Measurements from ENCODE around the gene SCO2. TPM values are rescaled to one million over a fixed set of nuclear protein-coding genes. Genes with fewer than 3 reads are reported as not detected.
"Not testable (repeated sequence)": the region's sequence is repeated elsewhere in the genome, so short reads cannot be mapped to it uniquely, and the experiment has no call there.

Gene SCO2
- total and polyA plus RNA-seq, 9 of the 15 experiments (the other 6 are each of a cell fraction or from before 2014, with no cell fraction given), result 0.34 to 4.0 (median 1.1) TPM; not detected in 3

DNA sequence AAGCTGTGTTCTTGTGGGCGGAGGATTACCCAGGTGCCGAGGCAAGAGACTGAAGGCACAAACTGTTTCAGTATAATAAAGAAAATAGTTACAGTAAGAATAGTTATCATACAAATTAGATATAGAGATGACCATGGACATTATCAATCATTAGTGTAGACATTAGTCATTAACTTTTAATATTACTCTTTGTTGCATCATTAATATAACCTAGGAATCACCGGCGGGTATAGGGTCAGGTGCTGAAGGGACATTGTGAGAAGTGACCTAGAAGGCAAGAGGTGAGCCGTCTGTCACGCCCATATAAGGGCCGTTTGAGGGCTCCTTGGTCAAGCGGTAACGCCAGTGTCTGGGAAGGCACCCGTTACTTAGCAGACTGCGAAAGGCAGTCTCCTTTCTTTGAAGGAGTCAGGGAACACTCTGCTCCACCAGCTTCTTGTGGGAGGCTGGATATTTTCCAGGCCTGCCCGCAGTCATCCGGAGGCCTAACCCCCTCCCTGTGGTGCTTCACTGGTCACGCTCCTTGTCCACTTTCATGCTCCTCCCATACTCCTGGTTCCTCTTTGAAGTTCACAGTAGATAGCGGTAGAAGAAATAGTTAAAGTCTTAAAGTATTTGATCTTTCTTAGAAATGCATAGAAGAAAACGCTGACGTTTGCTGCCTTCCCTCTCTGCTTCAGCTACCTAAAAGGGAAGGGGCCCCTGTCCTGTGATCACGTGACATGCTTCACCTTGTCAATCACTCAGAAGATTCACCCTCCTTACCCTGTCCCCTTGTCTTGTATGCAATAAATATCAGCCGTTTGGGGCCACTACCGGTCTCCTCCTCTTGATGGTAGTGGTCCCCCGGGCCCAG, 8.7 kb upstream of the SCO2 start (continued):
- TF ChIP-seq, protein P1, sequence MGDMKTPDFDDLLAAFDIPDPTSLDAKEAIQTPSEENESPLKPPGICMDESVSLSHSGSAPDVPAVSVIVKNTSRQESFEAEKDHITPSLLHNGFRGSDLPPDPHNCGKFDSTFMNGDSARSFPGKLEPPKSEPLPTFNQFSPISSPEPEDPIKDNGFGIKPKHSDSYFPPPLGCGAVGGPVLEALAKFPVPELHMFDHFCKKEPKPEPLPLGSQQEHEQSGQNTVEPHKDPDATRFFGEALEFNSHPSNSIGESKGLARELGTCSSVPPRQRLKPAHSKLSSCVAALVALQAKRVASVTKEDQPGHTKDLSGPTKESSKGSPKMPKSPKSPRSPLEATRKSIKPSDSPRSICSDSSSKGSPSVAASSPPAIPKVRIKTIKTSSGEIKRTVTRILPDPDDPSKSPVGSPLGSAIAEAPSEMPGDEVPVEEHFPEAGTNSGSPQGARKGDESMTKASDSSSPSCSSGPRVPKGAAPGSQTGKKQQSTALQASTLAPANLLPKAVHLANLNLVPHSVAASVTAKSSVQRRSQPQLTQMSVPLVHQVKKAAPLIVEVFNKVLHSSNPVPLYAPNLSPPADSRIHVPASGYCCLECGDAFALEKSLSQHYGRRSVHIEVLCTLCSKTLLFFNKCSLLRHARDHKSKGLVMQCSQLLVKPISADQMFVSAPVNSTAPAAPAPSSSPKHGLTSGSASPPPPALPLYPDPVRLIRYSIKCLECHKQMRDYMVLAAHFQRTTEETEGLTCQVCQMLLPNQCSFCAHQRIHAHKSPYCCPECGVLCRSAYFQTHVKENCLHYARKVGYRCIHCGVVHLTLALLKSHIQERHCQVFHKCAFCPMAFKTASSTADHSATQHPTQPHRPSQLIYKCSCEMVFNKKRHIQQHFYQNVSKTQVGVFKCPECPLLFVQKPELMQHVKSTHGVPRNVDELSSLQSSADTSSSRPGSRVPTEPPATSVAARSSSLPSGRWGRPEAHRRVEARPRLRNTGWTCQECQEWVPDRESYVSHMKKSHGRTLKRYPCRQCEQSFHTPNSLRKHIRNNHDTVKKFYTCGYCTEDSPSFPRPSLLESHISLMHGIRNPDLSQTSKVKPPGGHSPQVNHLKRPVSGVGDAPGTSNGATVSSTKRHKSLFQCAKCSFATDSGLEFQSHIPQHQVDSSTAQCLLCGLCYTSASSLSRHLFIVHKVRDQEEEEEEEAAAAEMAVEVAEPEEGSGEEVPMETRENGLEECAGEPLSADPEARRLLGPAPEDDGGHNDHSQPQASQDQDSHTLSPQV (IDR thresholded peaks at IDR 0.05), result peak; percentile 45; the same call in 1 of the 2 replicates
- TF ChIP-seq ZNF766 (CRISPR knock-in tag; conservative IDR thresholded peaks at IDR 0.05) (peak; percentile 47), MECOM (CRISPR knock-in tag; IDR thresholded peaks at IDR 0.05) (peak; percentile 75), CEBPG (CRISPR knock-in tag; IDR thresholded peaks at IDR 0.05) (peak; percentile 79), CEBPG (tag; conservative IDR thresholded peaks at IDR 0.05 in 1 of 2, IDR thresholded peaks at IDR 0.05 in 1 of 2) (peak; percentile 44 to 80; a peak in 3 of 4 replicates), NR2C2 (tag; IDR thresholded peaks at IDR 0.05) (peak; percentile 54; the same call in 1 of the 2 replicates), BHLHE40 (IDR thresholded peaks at IDR 0.05; ENCODE audit: low read length) (peak; percentile 80), ZNF395 (CRISPR knock-in tag; IDR thresholded peaks at IDR 0.05) (0 out of 2 replicates have a peak, but pooled peaks have one; percentile 44), ATF3 (IDR thresholded peaks at IDR 0.05) (peak; percentile 75), ZNF644 (tag; IDR thresholded peaks at IDR 0.05; ENCODE audit: low read depth) (0 out of 2 replicates have a peak, but pooled peaks have one; percentile 16), SRF (CRISPR knock-in tag; IDR thresholded peaks at IDR 0.05) (peak in 1 of 2 experiments; percentile 98; a peak in 3 of 4 replicates), RAD51 (IDR thresholded peaks at IDR 0.05; ENCODE audit: borderline replicate concordance, low read depth) (peak; percentile 98), GTF2E2 (tag; IDR thresholded peaks at IDR 0.05) (0 out of 2 replicates have a peak, but pooled peaks have one; percentile 48), CBFA2T2 (conservative IDR thresholded peaks at IDR 0.05) (peak; percentile 82), MAFG (tag; conservative IDR thresholded peaks at IDR 0.05) (peak; percentile 42; the same call in 1 of the 2 replicates)
- not testable (repeated sequence) for TF ChIP-seq NR2C2 (CRISPR knock-in tag; IDR thresholded peaks at IDR 0.05); ATF3 (CRISPR knock-in tag; conservative IDR thresholded peaks at IDR 0.05)
- TF ChIP-seq, protein P2, sequence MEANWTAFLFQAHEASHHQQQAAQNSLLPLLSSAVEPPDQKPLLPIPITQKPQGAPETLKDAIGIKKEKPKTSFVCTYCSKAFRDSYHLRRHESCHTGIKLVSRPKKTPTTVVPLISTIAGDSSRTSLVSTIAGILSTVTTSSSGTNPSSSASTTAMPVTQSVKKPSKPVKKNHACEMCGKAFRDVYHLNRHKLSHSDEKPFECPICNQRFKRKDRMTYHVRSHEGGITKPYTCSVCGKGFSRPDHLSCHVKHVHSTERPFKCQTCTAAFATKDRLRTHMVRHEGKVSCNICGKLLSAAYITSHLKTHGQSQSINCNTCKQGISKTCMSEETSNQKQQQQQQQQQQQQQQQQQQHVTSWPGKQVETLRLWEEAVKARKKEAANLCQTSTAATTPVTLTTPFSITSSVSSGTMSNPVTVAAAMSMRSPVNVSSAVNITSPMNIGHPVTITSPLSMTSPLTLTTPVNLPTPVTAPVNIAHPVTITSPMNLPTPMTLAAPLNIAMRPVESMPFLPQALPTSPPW (CRISPR knock-in tag; IDR thresholded peaks at IDR 0.05), result peak; percentile 61
